ENCODE data around the gene ARL15.

DNA sequence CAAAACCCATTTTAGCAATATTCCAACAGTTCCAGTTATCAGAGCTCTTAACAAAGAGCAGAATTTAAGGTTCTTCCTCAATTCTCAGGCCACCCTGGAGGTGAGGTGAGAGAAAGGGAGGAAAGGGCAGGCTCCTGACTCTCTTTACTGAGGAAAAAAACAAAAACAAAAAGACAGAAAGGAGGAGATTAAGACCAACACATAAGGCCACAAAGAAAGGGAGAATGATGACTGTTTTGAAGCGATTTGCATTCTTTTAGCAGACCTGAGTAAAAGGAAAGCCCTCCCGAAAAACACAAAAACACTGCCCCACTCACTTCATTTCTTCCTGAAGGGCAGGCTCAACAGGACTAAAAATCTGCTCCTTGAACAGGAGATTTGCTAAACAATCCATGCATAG lies 300.5 kb downstream of the ARL15 start:
- TF ChIP-seq EZH2phosphoT487 (IDR thresholded peaks at IDR 0.05; ENCODE audit: borderline replicate concordance, low read length) (no peak), EZH2 (IDR thresholded peaks at IDR 0.05; ENCODE audit: low read length, unreplicated experiment) (no peak)

Measured in PC-3 (cell line).